Mucosa of descending colon (tissue), 3 donors: Measurements from ENCODE around the gene USP4. TPM values are rescaled to one million over a fixed set of nuclear protein-coding genes. Genes with fewer than 3 reads are reported as not detected.
"Not testable (repeated sequence)": the region's sequence is repeated elsewhere in the genome, so short reads cannot be mapped to it uniquely, and the experiment has no call there.

ENCODE experiments used
- ATAC-seq: fragments of 200-7000 bp; cut with Tn5 transposase; one replicate; pipeline ENCODE4 v1.9.1; 2020; ENCODE audit warnings: mild to moderate bottlenecking, moderate library complexity
- DNase-seq, 3 donors: peaks; one replicate each; pipeline ENCODE4 v3.0.0-alpha.2; 2020
- H3K36me3 ChIP-seq: fragments of 200-600 bp; one replicate; pipeline ENCODE4 v1.8.0; 2021; ENCODE audit warnings: low read depth, mild to moderate bottlenecking
- H3K4me1 ChIP-seq: fragments of 200-600 bp; one replicate; pipeline ENCODE4 v1.8.0; 2021; ENCODE audit warnings: low read depth, mild to moderate bottlenecking
- H3K4me3 ChIP-seq: fragments of 200-600 bp; one replicate; pipeline ENCODE4 v1.8.0; 2021; ENCODE audit warnings: mild to moderate bottlenecking
- H3K9me3 ChIP-seq: fragments of 200-600 bp; one replicate; pipeline ENCODE4 v1.8.0; 2021; ENCODE audit warnings: mild to moderate bottlenecking
- intact Hi-C, 2 donors: fragments of 100-400 bp; cut with DNase I in 1 of 2; cut with micrococcal nuclease in 1 of 2; formaldehyde crosslinking; loops; one replicate each; pipeline versions ENCODE4 v1.11.0 to v1.11.1; 2022; cut with DNase I, micrococcal nuclease
- total RNA-seq, 3 donors: library from RNA; stranded (reverse); fragmentation: NEBNext Ultra II Directional in 2 of 3; extraction: Animal tissue kit (Norgen Biotek cat#: 25700) in 2 of 3; gene quantifications; one replicate each; pipeline versions ENCODE4 v1.2.1 to v1.2.4, GENCODE V29; 2021 to 2023
- TF ChIP-seq, protein P1 (sequence below): fragments of 200-600 bp; IDR thresholded peaks from one replicate; pipeline ENCODE4 v1.8.0; 2022; ENCODE audit warnings: antibody characterized with exemption, mild to moderate bottlenecking
- donor health status: DM: no; HTN: no; CAD: no; lungs with moderate emphysema.
- donor health status: DM: no; HTN: no; CAD: no.
- donor health status: DM: no; HTN: yes; CAD: no.

USP4 gene
- total RNA-seq, 3 donors from 2014 or later: 46.4 to 60.5 (median 58.9) TPM

DNA sequence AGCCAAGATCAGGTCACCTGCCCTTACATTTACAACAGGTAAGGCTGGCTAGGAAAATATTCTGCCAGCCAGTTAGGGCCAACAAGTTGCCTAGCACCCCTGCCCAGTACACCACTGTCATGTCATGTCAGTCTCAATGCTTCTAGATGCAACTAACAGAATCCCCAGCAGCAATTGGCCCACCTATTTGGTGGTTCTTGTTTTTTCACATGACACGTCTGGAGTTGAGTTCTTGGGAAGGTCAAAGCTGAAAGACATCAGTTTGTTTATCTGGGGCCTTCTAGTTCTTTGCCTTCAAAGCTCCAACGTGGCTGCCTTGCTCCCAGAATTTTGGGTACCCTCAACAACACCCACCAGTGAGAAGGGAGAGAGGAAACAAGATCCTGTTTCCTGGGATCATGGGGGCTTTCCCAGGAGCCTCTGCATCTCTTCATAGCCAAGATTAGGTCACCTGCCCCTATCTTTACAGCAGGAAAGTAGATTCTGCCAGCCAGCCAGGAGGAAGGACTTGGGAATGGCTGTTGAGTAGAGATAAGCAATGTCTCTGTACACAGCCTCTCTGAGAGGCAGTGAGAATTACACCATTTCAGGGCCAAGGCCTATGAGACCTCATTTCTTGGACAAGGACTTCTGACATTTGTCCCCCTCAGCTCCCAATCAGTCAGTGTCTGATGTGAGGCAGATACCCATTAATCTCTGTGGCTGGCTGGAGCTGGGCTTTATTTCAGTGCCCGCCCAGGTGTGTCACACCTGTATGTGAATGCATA, 9.7 kb upstream of the USP4 start:
- ATAC-seq: peak; percentile 31
- TF ChIP-seq, protein P1, sequence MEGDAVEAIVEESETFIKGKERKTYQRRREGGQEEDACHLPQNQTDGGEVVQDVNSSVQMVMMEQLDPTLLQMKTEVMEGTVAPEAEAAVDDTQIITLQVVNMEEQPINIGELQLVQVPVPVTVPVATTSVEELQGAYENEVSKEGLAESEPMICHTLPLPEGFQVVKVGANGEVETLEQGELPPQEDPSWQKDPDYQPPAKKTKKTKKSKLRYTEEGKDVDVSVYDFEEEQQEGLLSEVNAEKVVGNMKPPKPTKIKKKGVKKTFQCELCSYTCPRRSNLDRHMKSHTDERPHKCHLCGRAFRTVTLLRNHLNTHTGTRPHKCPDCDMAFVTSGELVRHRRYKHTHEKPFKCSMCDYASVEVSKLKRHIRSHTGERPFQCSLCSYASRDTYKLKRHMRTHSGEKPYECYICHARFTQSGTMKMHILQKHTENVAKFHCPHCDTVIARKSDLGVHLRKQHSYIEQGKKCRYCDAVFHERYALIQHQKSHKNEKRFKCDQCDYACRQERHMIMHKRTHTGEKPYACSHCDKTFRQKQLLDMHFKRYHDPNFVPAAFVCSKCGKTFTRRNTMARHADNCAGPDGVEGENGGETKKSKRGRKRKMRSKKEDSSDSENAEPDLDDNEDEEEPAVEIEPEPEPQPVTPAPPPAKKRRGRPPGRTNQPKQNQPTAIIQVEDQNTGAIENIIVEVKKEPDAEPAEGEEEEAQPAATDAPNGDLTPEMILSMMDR: no peak
- Histone ChIP-seq H3K4me3 (no peak overlapping the region), H3K9me3 (no peaks in the 10 kb centered on the region), H3K4me1 (no peaks in the 10 kb centered on the region), H3K36me3 (no peaks in the 10 kb centered on the region)
- DNase-seq: no peak
- intact Hi-C loops: no loop called here

DNA sequence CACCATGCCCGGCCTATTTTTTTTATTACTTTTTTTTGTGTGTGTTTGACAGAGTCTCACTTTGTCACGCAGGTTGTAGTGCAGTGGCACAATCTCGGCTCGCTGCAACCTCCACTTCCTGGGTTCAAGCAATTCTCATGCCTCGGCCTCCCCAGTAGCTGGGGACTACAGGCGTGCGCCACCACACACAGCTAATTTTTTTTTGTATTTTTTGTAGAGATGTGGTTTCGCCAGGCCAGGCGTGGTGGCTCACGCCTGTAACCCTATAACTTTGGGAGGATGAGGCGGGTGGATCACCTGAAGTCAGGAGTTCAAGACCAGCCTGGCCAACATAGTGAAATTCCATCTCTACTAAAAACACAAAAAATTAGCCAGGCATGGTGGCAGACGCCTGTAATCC, 8.5 kb upstream of the USP4 start:
- intact Hi-C loops, H3K4me3 ChIP-seq, H3K36me3 ChIP-seq, ATAC-seq, DNase-seq, H3K9me3 ChIP-seq, H3K4me1 ChIP-seq: not testable (repeated sequence)

DNA sequence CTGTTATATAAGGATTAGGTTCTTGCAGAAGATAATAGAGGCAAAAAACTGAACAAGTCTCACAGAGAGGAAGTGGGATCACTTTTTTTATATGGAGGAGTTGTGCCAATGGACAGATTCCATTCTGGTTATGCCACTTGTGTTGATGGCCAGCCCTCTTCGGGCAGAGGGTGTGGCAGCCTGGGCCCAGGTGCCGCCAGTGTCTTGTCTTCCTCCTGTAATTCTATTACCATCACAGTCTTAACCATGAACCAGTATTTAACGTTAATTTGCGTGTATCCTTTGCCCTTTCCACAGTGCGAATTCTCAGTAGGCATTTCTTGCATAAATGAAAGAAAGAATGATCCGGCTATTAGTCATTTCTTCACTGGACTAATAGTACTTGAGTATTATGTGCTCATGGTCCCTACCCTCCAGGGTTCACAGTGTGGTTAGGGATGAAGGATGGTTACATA, 7.0 kb upstream of the USP4 start:
- Histone ChIP-seq H3K4me1 (no peaks in the 10 kb centered on the region), H3K36me3 (no peaks in the 10 kb centered on the region), H3K4me3 (no peak overlapping the region), H3K9me3 (no peaks in the 10 kb centered on the region)
- peak in 1 of 3 donors; percentile 37 for DNase-seq
- intact Hi-C loops: no loop called here
- TF ChIP-seq, protein P1: no peak
- ATAC-seq: peak; percentile 66

DNA sequence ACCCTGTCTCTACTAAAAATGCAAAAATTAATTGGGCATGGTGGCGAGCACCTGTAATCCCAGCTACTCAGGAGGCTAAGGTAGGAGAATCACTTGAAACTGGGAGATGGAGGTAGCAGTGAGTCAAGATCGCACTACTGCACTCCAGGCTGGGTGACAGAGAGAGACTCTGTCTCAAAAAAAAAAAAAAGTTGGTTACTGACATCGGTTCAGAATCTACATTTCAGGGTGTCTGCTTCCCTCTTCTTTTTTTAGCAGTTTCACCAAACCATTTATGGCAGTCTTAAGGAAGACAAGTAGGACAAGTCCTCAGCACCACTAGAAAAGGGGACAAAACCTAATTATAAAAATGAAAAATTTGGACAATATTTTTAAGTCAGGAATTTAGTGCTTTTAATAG, 3.3 kb upstream of the USP4 start:
- Histone ChIP-seq H3K4me1 (peaks cover 18% of the 10 kb centered on the region), H3K4me3 (no peak overlapping the region), H3K9me3 (no peaks in the 10 kb centered on the region), H3K36me3 (no peaks in the 10 kb centered on the region)
- DNase-seq (no peak), ATAC-seq (no peak)
- intact Hi-C loops: no loop called here
- TF ChIP-seq, protein P1: no peak

DNA sequence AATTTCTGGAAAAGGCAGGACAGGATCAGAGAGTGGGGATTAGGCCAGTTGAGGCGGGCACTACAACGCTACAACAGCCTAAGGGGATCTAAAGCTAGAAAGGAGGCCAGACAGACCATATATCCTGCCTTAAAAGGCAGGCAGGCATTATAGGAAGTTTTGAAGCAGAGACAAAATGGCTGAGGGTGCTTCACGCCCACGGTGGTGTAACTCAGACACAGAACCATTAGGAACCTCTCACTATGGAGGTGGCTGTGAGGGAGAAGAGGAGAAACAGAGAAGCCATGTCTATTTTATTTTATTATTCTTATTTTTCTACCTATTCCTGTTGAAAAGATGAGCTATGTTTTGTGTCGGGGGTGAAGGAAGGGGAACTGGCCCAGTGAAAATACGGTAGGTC, 2.1 kb upstream of the USP4 start:
- no peak overlapping the region for H3K4me3 ChIP-seq
- TF ChIP-seq, protein P1: no peak
- no peak for DNase-seq
- H3K4me1 ChIP-seq: peaks cover 18% of the 10 kb centered on the region
- no peaks in the 10 kb centered on the region for H3K9me3 ChIP-seq
- no peaks in the 10 kb centered on the region for H3K36me3 ChIP-seq
- no peak for ATAC-seq
- intact Hi-C loops: no loop called here

DNA sequence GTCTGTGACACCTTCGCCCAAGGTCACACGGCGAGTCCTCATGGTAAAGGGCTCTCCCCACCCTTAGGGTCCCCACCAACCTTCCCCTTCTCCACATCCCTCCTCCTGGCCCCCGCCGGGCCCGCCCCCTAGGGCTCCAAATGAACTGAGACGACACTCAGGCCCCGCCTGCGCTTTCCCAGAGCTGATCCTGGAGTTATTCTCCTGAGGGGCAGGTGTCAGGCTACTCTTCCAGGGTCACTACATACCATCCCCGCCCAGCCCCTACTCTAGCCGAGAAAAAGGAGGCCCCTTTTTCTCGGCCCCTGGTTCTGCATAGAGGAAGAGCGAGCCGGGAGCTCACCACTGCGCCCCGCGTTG, 292 bp downstream of the USP4 start:
- TF ChIP-seq, protein P1: no peak
- peaks cover 18% of the 10 kb centered on the region for H3K4me1 ChIP-seq
- intact Hi-C loops: no loop called here
- ATAC-seq: peak; percentile 24
- DNase-seq: no peak
- H3K4me3 ChIP-seq: peak overlapping the region; percentile 52
- H3K9me3 ChIP-seq: no peaks in the 10 kb centered on the region
- H3K36me3 ChIP-seq: no peaks in the 10 kb centered on the region
